GM12875 (cell line): ENCODE results near the gene PISD.

Source experiments
- H3K4me3 ChIP-seq: one replicate; pipeline ENCODE4 v1.5.1; 2011; ENCODE audit warnings: low read depth, low read length, control low read depth
- CTCF ChIP-seq: IDR thresholded peaks from 2 replicates; pipeline ENCODE4 v1.5.1; 2011; ENCODE audit warnings: low read depth, mild to moderate bottlenecking, control low read depth, inconsistent platforms, low read length, moderate library complexity, borderline replicate concordance; ENCODE audit not compliant: insufficient read depth

The PISD gene

GRCh38 chr22:31588970-31589675, 72.9 kb downstream of the PISD start:
- no peak for TF ChIP-seq CTCF
- no peak overlapping the region for H3K4me3 ChIP-seq

GRCh38 chr22:31586137-31586920, 75.7 kb downstream of the PISD start:
- no peak overlapping the region for H3K4me3 ChIP-seq
- TF ChIP-seq CTCF: no peak

GRCh38 chr22:31585161-31585859, 76.7 kb downstream of the PISD start:
- H3K4me3 ChIP-seq: no peak overlapping the region
- no peak for TF ChIP-seq CTCF

- TF ChIP-seq CTCF: no peak
- no peak overlapping the region for H3K4me3 ChIP-seq
Measured at GRCh38 chr22:31584804-31585160, 77.2 kb downstream of the PISD start.

- TF ChIP-seq CTCF: no peak
Measured at GRCh38 chr22:31583861-31584485, 78.0 kb downstream of the PISD start.

GRCh38 chr22:31579835-31580242, 82.2 kb downstream of the PISD start:
- H3K4me3 ChIP-seq: no peak overlapping the region
- no peak for TF ChIP-seq CTCF

More at GRCh38 chr22:31583861-31584485, 78.0 kb downstream of the PISD start:
- no peak overlapping the region for H3K4me3 ChIP-seq
